GM19238 (cell line): ENCODE results near the gene GCDH.
"Not testable (repeated sequence)": the region's sequence is repeated elsewhere in the genome, so short reads cannot be mapped to it uniquely, and the experiment has no call there.

ENCODE experiments used
- DNase-seq: peaks from one replicate; pipeline ENCODE4 v3.0.0; 2011; ENCODE audit warnings: low spot score; ENCODE audit not compliant: insufficient read length

GCDH gene

GRCh38 chr19:12907166-12907565 is 16.2 kb downstream of the GCDH start:
- no peak for DNase-seq

GRCh38 chr19:12912571-12912970 is 21.6 kb downstream of the GCDH start:
- DNase-seq = no peak

GRCh38 chr19:12913011-12913561 is 22.1 kb downstream of the GCDH start:
- DNase-seq = no peak

- no peak for DNase-seq
Measured at GRCh38 chr19:12913851-12914690, 23.1 kb downstream of the GCDH start.

- not testable (repeated sequence) for DNase-seq
Measured at GRCh38 chr19:12915860-12916259, 24.9 kb downstream of the GCDH start.

- no peak for DNase-seq
Measured at GRCh38 chr19:12918253-12918652, 27.3 kb downstream of the GCDH start.

- no peak for DNase-seq
Measured at GRCh38 chr19:12921047-12921446, 30.1 kb downstream of the GCDH start.

GRCh38 chr19:12922959-12923358 is 32.0 kb downstream of the GCDH start:
- DNase-seq = no peak

- no peak for DNase-seq
Measured at GRCh38 chr19:12924621-12925310, 33.8 kb downstream of the GCDH start.

- DNase-seq = no peak
Measured at GRCh38 chr19:12930002-12930645, 39.2 kb downstream of the GCDH start.

GRCh38 chr19:12932392-12933286 is 41.7 kb downstream of the GCDH start:
- no peak for DNase-seq

GRCh38 chr19:12933287-12934072 is 42.5 kb downstream of the GCDH start, which contains the start of gene FARSA:
Gene FARSA (minus strand): TSS chr19:12933711. CDS start chr19:12933696, 15 bp downstream.
- DNase-seq = peak; percentile 87

- no peak for DNase-seq
Measured at GRCh38 chr19:12935071-12935470, 44.1 kb downstream of the GCDH start.

GRCh38 chr19:12936582-12936981 is 45.6 kb downstream of the GCDH start:
- DNase-seq = no peak

- DNase-seq = no peak
Measured at GRCh38 chr19:12937093-12937926, 46.4 kb downstream of the GCDH start.

- peak; percentile 95 for DNase-seq
Measured at GRCh38 chr19:12937927-12938778, 47.2 kb downstream of the GCDH start, which contains the start of gene CALR. Gene CALR (plus strand): TSS chr19:12938609. CDS start chr19:12938680, 71 bp downstream.

- no peak for DNase-seq
Measured at GRCh38 chr19:12938779-12939601, 48.0 kb downstream of the GCDH start.
